Hippocampal formation (tissue), 2 donors: ENCODE data around the gene AGA.

Experiments used
- DNase-seq, 2 donors: peaks; one replicate each; lab custom pipeline; 2025; lab: John Stamatoyannopoulos, UW

Gene AGA

DNA sequence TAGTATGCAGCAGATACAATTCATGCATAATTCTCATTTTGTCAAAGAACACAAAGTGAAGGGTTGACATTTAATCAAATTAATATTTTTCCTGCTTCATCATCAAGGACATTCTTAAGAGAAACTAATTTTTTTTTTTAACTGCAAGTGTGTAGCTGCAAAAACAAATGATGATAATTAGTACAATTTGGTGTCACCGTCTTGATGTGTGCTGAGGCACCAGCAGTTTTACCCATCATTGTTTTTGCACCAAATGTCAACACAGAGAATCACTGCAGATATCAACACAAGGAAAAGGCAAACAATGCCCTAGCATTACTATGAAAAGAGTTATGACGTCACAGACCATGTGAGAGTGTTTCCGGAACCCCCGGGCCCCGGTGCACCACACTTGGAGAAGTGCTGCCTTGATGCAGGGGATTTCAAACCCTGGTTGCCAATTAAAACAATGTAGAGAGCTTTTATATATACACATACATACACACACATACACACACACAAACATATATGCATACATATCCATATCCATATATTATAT, 55.9 kb downstream of the AGA start:
- no peak for DNase-seq

DNA sequence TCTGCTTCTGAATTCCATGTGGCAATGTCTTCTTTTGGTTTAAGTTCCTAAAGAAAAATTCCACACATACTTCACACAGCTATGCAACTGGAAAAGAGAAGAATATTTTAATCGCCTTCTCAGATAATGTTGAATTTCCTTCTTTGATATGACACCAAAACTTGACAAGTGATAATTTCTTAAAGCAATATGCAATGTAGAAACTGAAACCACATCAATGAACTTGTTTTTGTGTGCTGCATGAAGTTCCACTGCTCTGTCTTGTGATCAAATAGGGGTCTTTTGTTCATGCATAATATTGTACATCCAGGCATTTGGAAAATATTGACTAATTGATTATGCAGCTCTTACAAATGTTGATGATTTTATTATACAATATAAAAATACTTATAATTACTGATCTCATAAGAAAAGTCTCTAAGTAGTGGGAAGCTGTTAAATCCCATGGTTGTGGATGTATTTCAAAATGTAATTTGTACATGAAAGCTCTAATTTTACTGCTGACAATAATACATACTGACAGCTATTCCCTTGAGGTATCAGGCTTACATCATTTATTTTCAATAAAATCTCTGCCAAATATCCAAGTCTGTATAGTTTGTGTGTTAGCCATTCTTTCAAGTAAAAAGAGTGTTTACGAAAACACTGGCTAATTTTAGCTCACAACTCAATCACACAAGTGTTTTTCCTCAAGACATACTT, 56.5 kb downstream of the AGA start:
- no peak for DNase-seq

DNA sequence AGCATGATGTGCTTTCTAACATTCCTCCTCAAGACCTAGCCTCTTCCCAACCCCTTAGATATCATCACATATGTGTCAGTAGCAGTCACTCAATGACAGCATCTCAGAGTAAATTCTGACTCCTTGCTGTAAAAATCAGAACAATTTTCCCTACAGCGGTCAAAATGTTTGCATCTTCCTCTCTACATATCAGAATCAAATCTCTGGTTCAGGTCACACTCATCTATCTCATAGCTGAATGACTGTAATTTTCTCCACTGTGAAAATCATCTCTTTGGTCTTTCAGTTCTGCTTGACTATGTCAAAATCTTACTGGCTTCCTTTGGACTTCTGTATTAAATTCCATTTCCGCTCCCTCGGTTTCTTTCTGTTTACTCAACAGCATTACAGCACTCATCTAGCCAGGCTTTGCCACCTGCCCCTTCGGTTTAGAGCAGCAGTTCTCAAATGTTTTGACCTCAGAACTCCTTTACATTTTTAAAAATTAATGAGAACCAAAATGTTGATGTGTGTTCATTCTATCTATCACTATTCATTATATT, 57.3 kb downstream of the AGA start:
- DNase-seq, result no peak

DNA sequence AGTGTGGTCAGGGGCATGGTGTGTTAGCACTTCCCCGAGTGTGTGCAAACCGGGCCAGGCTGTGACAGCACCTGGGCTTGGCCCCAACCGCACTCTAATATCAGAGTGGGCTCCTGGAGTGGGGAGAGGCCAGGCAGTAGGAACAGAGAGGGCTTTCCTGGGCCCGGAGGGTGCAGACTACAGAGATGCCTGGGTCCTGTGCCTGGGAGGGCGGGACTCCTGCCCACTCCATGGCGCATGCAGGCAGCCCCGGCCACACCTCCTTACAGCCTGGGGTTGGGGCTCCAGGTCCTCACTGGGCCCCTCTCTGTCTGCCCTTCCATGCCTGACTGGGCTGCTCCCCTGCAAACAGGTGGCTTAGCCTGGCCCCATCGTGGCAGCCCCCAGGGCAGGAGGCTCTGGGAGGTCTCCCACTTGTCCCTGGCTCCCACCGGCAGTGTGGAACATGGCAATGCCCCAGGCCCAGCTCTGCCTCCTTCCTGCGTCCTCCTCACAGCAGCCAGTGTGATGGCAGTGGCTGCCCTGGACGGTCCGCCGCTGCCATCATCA, 60.4 kb downstream of the AGA start:
- no peak for DNase-seq
